Endothelial cell of umbilical vein (primary cell): ENCODE data around the gene ZDHHC14. TPM values are rescaled to one million over a fixed set of nuclear protein-coding genes. Genes with fewer than 3 reads are reported as not detected.

ENCODE experiments used
- BruUV-seq: library from RNA; stranded (reverse); fragments of 400-500 nt; replicated peaks from 2 replicates; lab custom pipeline; 2021; lab: Mats Ljungman, UMichigan
- CTCF ChIA-PET: fragments of 300-600, 350-600 bp; sonication (Branson Sonifier 250); formaldehyde crosslinking; loops from one replicate; lab custom pipeline; 2021; ENCODE audit warnings: antibody characterized with exemption, inconsistent platforms; lab: Charles Lee
- POLR2A ChIA-PET: fragments of 300-600, 350-600 bp; sonication (Branson Sonifier 250); formaldehyde crosslinking; loops from one replicate; lab custom pipeline; 2021; ENCODE audit warnings: antibody characterized with exemption, inconsistent platforms; lab: Charles Lee
- DNase-seq: peaks from one replicate; pipeline ENCODE4 v3.0.0-alpha.2; 2011; ENCODE audit warnings: low read depth, low spot score
- FAIRE-seq: peaks from 2 replicates; lab custom pipeline; 2011; peaks lifted over from hg19 to GRCh38; lab: Jason Lieb, UNC
- H2AFZ ChIP-seq: 2 replicates; pipeline ENCODE4 v1.6.0; 2012; ENCODE audit warnings: low read depth, low read length, control low read depth, inconsistent platforms
- H3K27ac ChIP-seq: 2 replicates; pipeline ENCODE4 v1.5.1; 2011; ENCODE audit warnings: low read depth, mild to moderate bottlenecking, control low read depth, low read length, moderate library complexity; ENCODE audit not compliant: insufficient read depth
- H3K27me3 ChIP-seq, 2 experiments: 2 replicates each; pipeline versions ENCODE4 v1.6.0 to v1.6.1; 2011; ENCODE audit warnings: low read length in 2 of 2, mixed read lengths in 1 of 2; ENCODE audit not compliant: control insufficient read depth in 2 of 2, insufficient read depth in 2 of 2
- H3K36me3 ChIP-seq, 2 experiments: 2 replicates in 1 of 2; 3 replicates in 1 of 2; pipeline ENCODE4 v1.5.1; 2011; ENCODE audit warnings: low read length in 2 of 2, mild to moderate bottlenecking in 1 of 2, moderate library complexity in 1 of 2; ENCODE audit not compliant: control insufficient read depth in 2 of 2, insufficient read depth in 2 of 2; ENCODE audit errors: extremely low read depth in 1 of 2
- H3K4me1 ChIP-seq: 3 replicates; pipeline ENCODE4 v1.5.1; 2011; ENCODE audit warnings: mild to moderate bottlenecking, low read length; ENCODE audit not compliant: control insufficient read depth, insufficient read depth; ENCODE audit errors: extremely low read depth
- H3K4me2 ChIP-seq: 2 replicates; pipeline ENCODE4 v1.6.1; 2011; ENCODE audit warnings: low read length, control low read depth, mixed read lengths; ENCODE audit not compliant: insufficient read depth
- H3K4me3 ChIP-seq, 3 experiments: fragments of 200-600 bp in 1 of 3; sonication (generic), shearing (Covaris generic) in 1 of 3; replicated peaks in 1 of 3; 2 replicates each; pipeline ENCODE4 v1.5.1; 2011 to 2016; ENCODE audit warnings: control low read depth in 3 of 3, low read length in 3 of 3, mild to moderate bottlenecking in 2 of 3, inconsistent platforms in 1 of 3, low read depth in 1 of 3, moderate library complexity in 1 of 3; ENCODE audit not compliant: insufficient read depth in 1 of 3
- H3K79me2 ChIP-seq: 2 replicates; pipeline ENCODE4 v1.6.0; 2012; ENCODE audit warnings: low read length, inconsistent platforms; ENCODE audit not compliant: control insufficient read depth, insufficient read depth
- H3K9ac ChIP-seq: replicated peaks from 2 replicates; pipeline ENCODE3; 2011; ENCODE audit warnings: low read length, control low read depth; ENCODE audit not compliant: insufficient read depth; ENCODE audit errors: extremely low read depth
- H3K9me1 ChIP-seq: replicated peaks from 3 replicates; pipeline ENCODE4 v1.6.0; 2011; ENCODE audit warnings: mild to moderate bottlenecking, low read length; ENCODE audit not compliant: control insufficient read depth, insufficient read depth; ENCODE audit errors: extremely low read depth
- H3K9me3 ChIP-seq: replicated peaks from 2 replicates; pipeline ENCODE4 v1.5.1; 2012; ENCODE audit warnings: low read length, inconsistent platforms; ENCODE audit not compliant: control insufficient read depth, insufficient read depth
- H4K20me1 ChIP-seq: replicated peaks from 2 replicates; pipeline ENCODE3; 2011; ENCODE audit warnings: mild to moderate bottlenecking, low read length; ENCODE audit not compliant: control insufficient read depth, insufficient read depth; ENCODE audit errors: extremely low read depth
- CTCF ChIP-seq, 2 donors: IDR thresholded peaks; 1 replicate in 1 of 2; 2 replicates in 1 of 2; pipeline ENCODE4 v1.5.1; 2011; ENCODE audit warnings: low read length in 2 of 2, mild to moderate bottlenecking in 2 of 2, moderate library complexity in 2 of 2, control low read depth in 1 of 2, inconsistent platforms in 1 of 2, low read depth in 1 of 2; ENCODE audit not compliant: insufficient read depth in 1 of 2; ENCODE audit errors: extremely low read depth in 1 of 2
- EZH2 ChIP-seq: IDR thresholded peaks from 2 replicates; pipeline ENCODE4 v1.6.1; 2012; ENCODE audit warnings: borderline replicate concordance, low read depth, mild to moderate bottlenecking, moderate library complexity, low read length, inconsistent platforms; ENCODE audit not compliant: severe bottlenecking
- FOS ChIP-seq: IDR thresholded peaks from 2 replicates; pipeline ENCODE4 v1.6.1; 2011; ENCODE audit warnings: mild to moderate bottlenecking, low read length, moderate library complexity, borderline replicate concordance; ENCODE audit not compliant: insufficient read depth
- GATA2 ChIP-seq: IDR thresholded peaks from 2 replicates; pipeline ENCODE4 v1.7.0; 2011; ENCODE audit warnings: low read depth, mild to moderate bottlenecking, moderate library complexity, mixed read lengths, low read length; ENCODE audit not compliant: insufficient read length, insufficient read depth
- JUN ChIP-seq: IDR thresholded peaks from 2 replicates; pipeline ENCODE4 v1.6.1; 2011; ENCODE audit warnings: borderline replicate concordance, low read depth; ENCODE audit not compliant: insufficient read length, insufficient read depth
- MAX ChIP-seq: IDR thresholded peaks from 2 replicates; pipeline ENCODE4 v1.6.1; 2011; ENCODE audit not compliant: insufficient read depth, insufficient read length
- MYC ChIP-seq: IDR thresholded peaks from one replicate; pipeline ENCODE4 v1.6.1; 2011; ENCODE audit warnings: mild to moderate bottlenecking, low read depth, low read length
- POLR2A ChIP-seq: IDR thresholded peaks from 2 replicates; pipeline ENCODE4 v1.6.1; 2012; ENCODE audit warnings: low read depth, mild to moderate bottlenecking, control low read depth, low read length
- POLR2AphosphoS5 ChIP-seq: IDR thresholded peaks from 2 replicates; pipeline ENCODE4 v1.6.1; 2012; ENCODE audit warnings: low read depth, mild to moderate bottlenecking, control low read depth, low read length, moderate library complexity; ENCODE audit not compliant: insufficient read depth
- dilution Hi-C: fragments of 300-500 bp; cut with MboI; formaldehyde crosslinking; loops from one replicate; pipeline ENCODE4 v1.15.0; 2019; ENCODE audit warnings: low sequenced_read_pairs; ENCODE audit not compliant: extremely low pct_ligation_motif_present
- intact Hi-C: fragments of 100-400 bp; cut with micrococcal nuclease; formaldehyde crosslinking; loops from one replicate; pipeline ENCODE4 v1.10.0; 2022
- polyA plus RNA-seq, 4 experiments: library from polyadenylated mRNA; depleted of rRNA in 3 of 4; stranded (reverse) in 3 of 4; unstranded in 1 of 4; fragments of >200 nt; gene quantifications; 2 replicates each; pipeline versions ENCODE4 v1.2.1 to v1.2.3, GENCODE V29; 2011 to 2012; ENCODE audit warnings: missing spikeins in 1 of 4
- total RNA-seq: library from RNA; stranded (reverse); gene quantifications from 2 replicates; pipeline ENCODE4 v1.2.3, GENCODE V29; 2021

Gene ZDHHC14
- total and polyA plus RNA-seq, 2 donors (not counting 3 experiments of a cell fraction or from before 2014, with no cell fraction given), result 23.0 to 25.6 TPM

- H4K20me1 ChIP-seq, result no peaks in the 10 kb centered on the region
- no peak overlapping the region for H3K4me3 ChIP-seq
- intact Hi-C loops, result no loop called here
- no peaks in the 10 kb centered on the region for H3K79me2 ChIP-seq
- H3K27ac ChIP-seq, result no peak overlapping the region
- BruUV-seq, result no TSS peak
- no peak overlapping the region for H3K4me2 ChIP-seq
- FAIRE-seq (no peak), DNase-seq (no peak)
- ChIA-PET CTCF (no interaction called here), POLR2A (no interaction called here)
- no peak overlapping the region for H3K9ac ChIP-seq
- H3K27me3 ChIP-seq, result no peaks in the 10 kb centered on the region
- dilution Hi-C loops, result no loop called here
- no peaks in the 10 kb centered on the region for H3K9me3 ChIP-seq
- H3K4me1 ChIP-seq, result no peaks in the 10 kb centered on the region
- no peaks in the 10 kb centered on the region for H3K36me3 ChIP-seq
- TF ChIP-seq MYC (no peak), JUN (no peak), GATA2 (no peak), FOS (no peak)
- H2AFZ ChIP-seq, result no peak overlapping the region
- no peaks in the 10 kb centered on the region for H3K9me1 ChIP-seq
These were observed 51.4 kb downstream of the ZDHHC14 start for GRCh38 chr6:157432231-157432891.

DNA sequence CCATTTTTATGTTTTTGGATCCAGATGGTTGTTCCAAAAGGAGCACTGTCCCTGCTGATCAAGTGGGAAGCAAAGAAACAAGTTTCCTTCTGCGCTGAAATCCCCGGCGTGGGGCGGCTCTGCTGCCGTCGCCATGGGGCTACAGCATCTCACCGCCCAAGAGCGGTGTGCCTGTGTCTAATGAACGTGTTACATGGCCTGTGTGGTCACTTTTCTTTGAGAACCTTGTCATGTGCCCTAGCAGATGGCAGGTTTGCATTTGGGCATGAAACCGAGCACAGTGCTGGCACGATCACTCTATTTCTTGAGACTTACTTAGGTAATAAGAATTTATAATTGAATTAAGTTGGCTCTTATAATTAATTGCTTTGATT lies 51.9 kb downstream of the ZDHHC14 start:
- BruUV-seq, result no TSS peak
- H4K20me1 ChIP-seq, result no peaks in the 10 kb centered on the region
- H3K4me2 ChIP-seq, result no peak overlapping the region
- DNase-seq, result no peak
- TF ChIP-seq JUN, result no peak
- TF ChIP-seq GATA2, result no peak
- TF ChIP-seq MYC, result no peak
- no peak for TF ChIP-seq MAX
- TF ChIP-seq POLR2AphosphoS5, result no peak
- no peak for TF ChIP-seq FOS
- TF ChIP-seq POLR2A, result no peak
- TF ChIP-seq EZH2, result no peak
- no peak for TF ChIP-seq CTCF (IDR thresholded peaks at IDR 0.05; ENCODE audit: extremely low read depth in 1 of 2, insufficient read depth in 1 of 2, low read depth in 1 of 2, low read length in 2 of 2)
- no peak overlapping the region for H3K27ac ChIP-seq
- no peaks in the 10 kb centered on the region for H3K9me3 ChIP-seq
- H3K27me3 ChIP-seq, result no peaks in the 10 kb centered on the region
- FAIRE-seq, result no peak
- no peaks in the 10 kb centered on the region for H3K4me1 ChIP-seq
- ChIA-PET CTCF (no interaction called here), POLR2A (no interaction called here)
- no peak overlapping the region for H3K9ac ChIP-seq
- no peak overlapping the region for H2AFZ ChIP-seq
- H3K4me3 ChIP-seq, result no peak overlapping the region
- H3K9me1 ChIP-seq, result no peaks in the 10 kb centered on the region
- no peaks in the 10 kb centered on the region for H3K36me3 ChIP-seq
- dilution Hi-C loops (no loop called here), intact Hi-C loops (no loop called here)
- no peaks in the 10 kb centered on the region for H3K79me2 ChIP-seq
